ENCODE data around the gene SMCO2. TPM values are rescaled to one million over a fixed set of nuclear protein-coding genes. Genes with fewer than 3 reads are reported as not detected.

SMCO2 gene
- total and polyA plus RNA-seq, 2 of the 4 experiments (the other 2 are of a cell fraction), result 0.19 TPM; not detected in 1

DNA sequence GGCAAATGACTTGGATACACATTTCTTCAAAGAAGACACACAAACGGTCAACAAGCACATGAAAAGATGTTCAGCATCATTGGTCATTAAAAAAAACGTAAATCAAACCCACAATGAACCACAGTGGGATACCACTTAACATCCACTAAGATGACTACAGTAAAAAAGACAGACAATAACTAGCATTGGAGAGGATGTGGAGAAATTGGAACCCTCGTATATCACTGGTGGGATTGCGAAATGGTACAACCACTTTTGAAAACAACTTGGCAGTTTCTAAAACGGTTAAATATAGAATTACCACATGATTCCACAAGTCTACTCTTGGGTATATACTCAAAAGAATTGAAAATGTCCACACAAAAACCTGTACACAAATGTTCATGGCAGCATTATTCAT lies 52.2 kb downstream of the SMCO2 start:
- H3K9me3 ChIP-seq (ENCODE audit: control insufficient read depth, insufficient read depth, low read length), result no peaks in the 10 kb centered on the region
- POLR2A ChIA-PET (ENCODE audit: unreplicated experiment), result no interaction called here
- CTCF ChIA-PET, result no interaction called here
- H3K79me1 ChIP-seq (ENCODE audit: low read depth in 1 of 2, low read length in 2 of 2), result no peaks in the 10 kb centered on the region
- no peak overlapping the region for H3K14ac ChIP-seq (replicated peaks; ENCODE audit: low read depth, low read length)
- no peaks in the 10 kb centered on the region for H3K9me1 ChIP-seq (ENCODE audit: insufficient read depth, low read length)
- no peak overlapping the region for H2BK20ac ChIP-seq (ENCODE audit: low read depth, low read length)
- no CpG with 5 or more reads among the region's 5 CpGs for WGBS, 2 experiments (ENCODE audit: extremely low coverage in 2 of 2, insufficient read length in 1 of 2)
- DNase-seq, result no peak
- no peak overlapping the region for H3K9ac ChIP-seq (ENCODE audit: low read depth, low read length)
- H2AFZ ChIP-seq (replicated peaks; ENCODE audit: low read length, poor library complexity), result no peak overlapping the region
- H3K4me1 ChIP-seq (ENCODE audit: control insufficient read depth, insufficient read depth, low read length), result no peaks in the 10 kb centered on the region
- no peak overlapping the region for H2BK5ac ChIP-seq (ENCODE audit: low read depth, low read length, poor library complexity, severe bottlenecking)
- no peak overlapping the region for H4K8ac ChIP-seq (ENCODE audit: low read depth in 2 of 2, low read length in 2 of 2)
- no peaks in the 10 kb centered on the region for H4K20me1 ChIP-seq (ENCODE audit: insufficient read depth, low read length)
- H2BK15ac ChIP-seq (ENCODE audit: low read depth, low read length), result no peak overlapping the region
- no peak overlapping the region for H2AK5ac ChIP-seq (ENCODE audit: low read depth, low read length)
- H3K4me2 ChIP-seq (ENCODE audit: low read depth, low read length), result no peak overlapping the region
- intact Hi-C loops (cut with micrococcal nuclease), result no loop called here
- in situ Hi-C loops (cut with MboI; ENCODE audit: low sequenced_read_pairs), result no loop called here
- no peak overlapping the region for H3K23ac ChIP-seq (ENCODE audit: low read depth, low read length)
- H3K27me3 ChIP-seq (ENCODE audit: control insufficient read depth, insufficient read depth, low read length), result no peaks in the 10 kb centered on the region
- no peak for ATAC-seq (ENCODE audit: low read depth)
- no peak overlapping the region for H3K27ac ChIP-seq (ENCODE audit: insufficient read depth, low read length)
- H2BK120ac ChIP-seq (ENCODE audit: low read depth, low read length), result no peak overlapping the region
- H3K4ac ChIP-seq (ENCODE audit: low read depth, low read length), result no peak overlapping the region
- no peak overlapping the region for H3K56ac ChIP-seq (ENCODE audit: extremely low read depth, insufficient read depth, low read length)
- dilution Hi-C loops (cut with HindIII; ENCODE audit: low sequenced_read_pairs, unreplicated experiment), result no loop called here
- H2AK9ac ChIP-seq (replicated peaks; ENCODE audit: low read depth, low read length, poor library complexity), result no peak overlapping the region
- no TSS peak for BruUV-seq (replicated peaks)
- no peaks in the 10 kb centered on the region for H3K36me3 ChIP-seq (ENCODE audit: control insufficient read depth, insufficient read depth, low read length)
- H3K4me3 ChIP-seq (ENCODE audit: insufficient read depth, low read depth, low read length), result no peak overlapping the region
- TF ChIP-seq SMC3 (IDR thresholded peaks at IDR 0.05; ENCODE audit: low read depth, low read length) (no peak), CEBPB (IDR thresholded peaks at IDR 0.05; ENCODE audit: low read depth, low read length) (peak; percentile 82)
- H4K91ac ChIP-seq (ENCODE audit: insufficient read depth, low read depth, low read length), result no peak overlapping the region
- H3K18ac ChIP-seq (ENCODE audit: low read depth, low read length), result no peak overlapping the region
- H4K5ac ChIP-seq (ENCODE audit: low read depth, low read length), result no peak overlapping the region
